Pancreas (tissue), 10 donors: ENCODE data around the gene NFX1. TPM values are rescaled to one million over a fixed set of nuclear protein-coding genes. Genes with fewer than 3 reads are reported as not detected.
A peak's percentile ranks its signal among the peaks of the same experiment; 100 is the strongest.
"Not testable (repeated sequence)": the region's sequence is repeated elsewhere in the genome, so short reads cannot be mapped to it uniquely, and the experiment has no call there.

Experiments used
- ATAC-seq, 4 donors: fragments of 200-7000 bp; cut with Tn5 transposase; one replicate each; pipeline versions ENCODE4 v1.8.0 to v1.9.1; 2020; ENCODE audit warnings: mild to moderate bottlenecking in 4 of 4, moderate library complexity in 4 of 4
- DNase-seq, 6 donors: peaks; one replicate each; pipeline ENCODE4 v3.0.0-alpha.2; 2020
- FAIRE-seq: peaks from 2 replicates; lab custom pipeline; 2012; peaks lifted over from hg19 to GRCh38; lab: Jason Lieb, UNC
- H3K27ac ChIP-seq, 4 donors: fragments of 200-600 bp; sonication (generic); 1 replicate in 3 of 4; 2 replicates in 1 of 4; pipeline versions ENCODE4 v1.5.0 to v1.8.0; 2020
- H3K27me3 ChIP-seq, 4 donors: fragments of 200-600 bp; one replicate each; pipeline ENCODE4 v1.8.0; 2021
- H3K36me3 ChIP-seq, 3 donors: fragments of 200-600 bp; sonication (generic) in 1 of 3; one replicate each; pipeline versions ENCODE4 v1.5.0 to v1.8.0; 2020 to 2021
- H3K4me1 ChIP-seq, 3 donors: fragments of 200-600 bp; one replicate each; pipeline ENCODE4 v1.8.0; 2021
- H3K4me3 ChIP-seq, 4 donors: fragments of 200-600 bp; sonication (generic) in 2 of 4; one replicate each; pipeline versions ENCODE4 v1.5.0 to v1.8.0; 2020 to 2021
- H3K9me3 ChIP-seq, 4 donors: fragments of 200-600 bp; one replicate each; pipeline ENCODE4 v1.8.0; 2021
- WGBS, 2 donors: extraction: QIAGEN DNeasy Blood & Tissue Kit; methylation state at CpG; one replicate each; pipeline ENCODE4 v1.1.7; 2013; 5-methylcytosine and 5-hydroxymethylcytosine counted together
- intact Hi-C, 3 donors: fragments of 100-400 bp; cut with DNase I; formaldehyde crosslinking; loops; one replicate each; pipeline versions ENCODE4 v1.11.1 to v1.14.2; 2022
- polyA plus RNA-seq, 2 donors: library from polyadenylated mRNA; stranded (reverse); fragments of 200-250 nt; gene quantifications; one replicate each; pipeline ENCODE4 v1.2.3, GENCODE V29; 2013
- total RNA-seq, 6 donors: library from RNA; stranded (reverse); fragmentation: NEBNext Ultra II Directional in 4 of 6; extraction: Animal tissue kit (Norgen Biotek cat#: 25700) in 4 of 6; gene quantifications; one replicate each; pipeline versions ENCODE4 v1.2.1 to v1.2.4, GENCODE V29; 2021 to 2023
- TF ChIP-seq, protein P1 (sequence below), 4 donors: fragments of 200-600 bp; sonication (generic) in 3 of 4; IDR thresholded peaks; one replicate each; pipeline versions ENCODE4 v1.5.0 to v1.8.0; 2021; ENCODE audit warnings: antibody characterized with exemption in 4 of 4
- donor health status: healthy with polysubstance abuse.
- donor health status: DM: no; HTN: no; CAD: no; lungs with moderate emphysema.
- donor health status: DM: no; HTN: no; CAD: no.
- donor health status: control.
- donor health status: control.
- donor health status: Bipolar disorder and iron deficiency.
- donor health status: DM: yes; HTN: yes; CAD: no.
- donor health status: DM: no; HTN: no; CAD: no.
- donor health status: DM: no; HTN: no; CAD: no.
- donor health status: DM: yes; HTN: yes; CAD: no.

The NFX1 gene
- total and polyA plus RNA-seq, 8 donors = 8.2 to 19.2 (median 16.5) TPM

DNA sequence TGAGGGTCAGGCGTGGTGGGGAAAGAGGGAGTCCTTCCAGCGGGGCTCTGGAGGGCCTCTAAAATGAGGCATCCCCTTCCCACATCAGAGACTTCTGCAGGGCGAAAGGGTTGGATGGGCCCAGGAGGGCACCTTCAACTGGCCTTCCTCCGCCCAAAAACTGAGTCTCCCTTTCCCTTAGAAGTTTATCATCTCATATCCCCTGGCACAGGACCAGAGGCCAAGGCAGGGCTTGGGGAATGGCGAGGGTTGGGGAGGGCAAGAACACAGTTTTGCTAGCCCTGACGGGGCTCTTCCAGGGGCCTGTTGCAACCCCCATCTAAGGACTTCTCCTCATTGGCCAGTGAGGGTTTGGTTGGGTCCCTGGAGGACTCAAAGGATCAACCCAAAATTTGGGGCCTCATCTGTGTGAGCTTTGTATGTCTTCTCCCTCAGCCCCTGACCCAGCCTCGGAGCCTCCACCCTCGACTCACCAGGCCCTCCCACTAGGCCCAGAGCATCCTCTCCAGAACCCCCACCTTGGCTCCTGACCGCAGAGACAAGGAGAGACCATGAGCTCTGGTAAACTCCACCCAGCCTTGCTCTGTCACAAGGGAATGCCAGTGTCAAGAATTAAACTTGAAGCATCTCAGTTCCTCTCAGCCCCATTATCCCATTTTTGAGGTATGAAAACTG is 87.9 kb downstream of the NFX1 start:
- FAIRE-seq (no peak), ATAC-seq (no peak), DNase-seq (peak in 1 of 6 donors; percentile 42)
- H3K4me1 ChIP-seq = no peaks in the 10 kb centered on the region
- no peak overlapping the region for H3K27ac ChIP-seq
- H3K27me3 ChIP-seq = no peaks in the 10 kb centered on the region
- no peaks in the 10 kb centered on the region for H3K9me3 ChIP-seq
- no peaks in the 10 kb centered on the region for H3K36me3 ChIP-seq
- TF ChIP-seq, protein P1, sequence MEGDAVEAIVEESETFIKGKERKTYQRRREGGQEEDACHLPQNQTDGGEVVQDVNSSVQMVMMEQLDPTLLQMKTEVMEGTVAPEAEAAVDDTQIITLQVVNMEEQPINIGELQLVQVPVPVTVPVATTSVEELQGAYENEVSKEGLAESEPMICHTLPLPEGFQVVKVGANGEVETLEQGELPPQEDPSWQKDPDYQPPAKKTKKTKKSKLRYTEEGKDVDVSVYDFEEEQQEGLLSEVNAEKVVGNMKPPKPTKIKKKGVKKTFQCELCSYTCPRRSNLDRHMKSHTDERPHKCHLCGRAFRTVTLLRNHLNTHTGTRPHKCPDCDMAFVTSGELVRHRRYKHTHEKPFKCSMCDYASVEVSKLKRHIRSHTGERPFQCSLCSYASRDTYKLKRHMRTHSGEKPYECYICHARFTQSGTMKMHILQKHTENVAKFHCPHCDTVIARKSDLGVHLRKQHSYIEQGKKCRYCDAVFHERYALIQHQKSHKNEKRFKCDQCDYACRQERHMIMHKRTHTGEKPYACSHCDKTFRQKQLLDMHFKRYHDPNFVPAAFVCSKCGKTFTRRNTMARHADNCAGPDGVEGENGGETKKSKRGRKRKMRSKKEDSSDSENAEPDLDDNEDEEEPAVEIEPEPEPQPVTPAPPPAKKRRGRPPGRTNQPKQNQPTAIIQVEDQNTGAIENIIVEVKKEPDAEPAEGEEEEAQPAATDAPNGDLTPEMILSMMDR (IDR thresholded peaks at IDR 0.05) = no peak
- H3K4me3 ChIP-seq = no peak overlapping the region
- intact Hi-C loops = loop anchor here in 1 of 3 donors (10.0 kb wide), 1 partner anchor 87 kb away; no protein-coding TSS in a partner anchor
- 81 to 84% methylated on average over 9 of the region's 9 CpGs for WGBS, 2 donors

DNA sequence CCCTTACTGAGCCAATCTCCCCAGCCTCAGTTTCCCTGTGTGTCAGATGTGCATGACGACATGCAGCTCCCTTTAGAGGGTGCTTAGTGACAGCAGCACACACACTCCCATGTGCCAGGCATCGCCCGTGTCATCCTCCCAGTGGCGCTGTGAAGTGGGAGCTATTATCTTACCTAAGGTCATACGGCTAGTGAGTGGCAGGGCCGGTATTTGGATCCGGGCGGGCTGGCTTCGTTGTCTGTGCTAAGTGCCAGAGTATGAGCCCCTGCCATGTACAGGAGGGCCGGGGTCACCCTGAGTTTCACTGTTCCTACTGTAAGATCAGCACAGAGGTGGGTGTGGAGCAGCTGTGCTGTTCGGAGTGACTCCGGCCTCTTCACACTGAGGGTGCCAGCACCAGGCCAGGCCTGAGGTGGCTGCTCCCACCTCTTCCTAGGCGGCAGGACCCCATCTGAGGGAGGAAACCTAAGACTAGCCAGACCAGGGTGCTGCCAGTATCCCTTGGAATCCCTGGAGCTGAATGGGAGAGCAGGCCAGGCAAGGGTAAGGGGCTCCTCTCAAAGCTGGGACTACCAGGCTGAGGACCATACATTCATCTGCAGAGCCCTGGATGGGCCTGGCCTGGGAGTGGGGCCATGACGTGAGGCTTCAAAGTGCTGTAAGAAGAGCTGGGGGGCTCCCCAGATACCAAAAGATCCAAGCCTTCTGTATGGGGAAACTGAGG is 89.5 kb downstream of the NFX1 start:
- TF ChIP-seq, protein P1 (IDR thresholded peaks at IDR 0.05) = no peak
- no peaks in the 10 kb centered on the region for H3K36me3 ChIP-seq
- H3K4me1 ChIP-seq = no peaks in the 10 kb centered on the region
- ATAC-seq (peak in 1 of 4 donors; percentile 9), FAIRE-seq (no peak), DNase-seq (peak in 1 of 6 donors; percentile 46)
- intact Hi-C loops = loop anchor here in 1 of 3 donors (10.0 kb wide), 1 partner anchor 85 kb away; no protein-coding TSS in a partner anchor
- WGBS, 2 donors = 78 to 90% methylated on average over 14 of the region's 14 CpGs
- no peak overlapping the region for H3K4me3 ChIP-seq
- no peaks in the 10 kb centered on the region for H3K9me3 ChIP-seq
- H3K27ac ChIP-seq = no peak overlapping the region
- H3K27me3 ChIP-seq = no peaks in the 10 kb centered on the region

DNA sequence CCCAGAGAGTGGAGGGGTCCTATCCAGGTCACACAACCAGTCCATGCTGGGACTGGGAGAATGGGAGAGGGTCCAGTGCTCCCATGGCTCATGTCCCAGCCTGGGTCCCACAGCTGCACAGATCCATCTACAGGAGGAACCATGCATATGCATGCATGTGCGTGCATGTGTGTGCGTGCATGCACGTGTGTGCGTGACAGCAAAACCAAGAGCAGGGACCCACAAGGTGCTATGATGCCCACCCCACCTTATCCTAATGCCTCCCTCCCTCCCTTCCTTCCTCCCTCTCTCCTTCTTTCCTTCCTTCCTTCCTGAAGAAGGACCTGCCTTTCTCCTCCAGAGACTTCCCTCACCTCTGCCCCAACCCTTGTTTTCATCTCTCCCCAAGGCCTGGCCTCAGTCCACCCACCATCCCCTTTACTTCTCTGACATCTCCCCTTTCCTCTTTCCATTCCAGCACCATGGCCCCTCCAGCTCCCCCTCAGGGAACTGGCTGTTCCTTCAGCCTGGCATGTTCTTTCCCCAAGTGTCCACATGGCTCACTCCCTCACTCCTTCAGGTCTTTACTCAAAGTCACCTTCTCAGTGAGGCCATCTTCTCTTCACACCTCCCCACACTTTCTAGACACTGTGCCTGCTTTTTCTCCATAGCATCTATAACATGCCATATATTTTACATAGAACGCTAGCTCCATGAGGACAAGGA is 90.2 kb downstream of the NFX1 start:
- H3K27ac ChIP-seq = no peak overlapping the region
- H3K9me3 ChIP-seq = no peaks in the 10 kb centered on the region
- TF ChIP-seq, protein P1 (IDR thresholded peaks at IDR 0.05) = no peak
- H3K4me3 ChIP-seq = no peak overlapping the region
- FAIRE-seq = no peak
- intact Hi-C loops = no loop called here
- H3K36me3 ChIP-seq = no peaks in the 10 kb centered on the region
- DNase-seq = peak in 1 of 6 donors; percentile 27
- no peaks in the 10 kb centered on the region for H3K27me3 ChIP-seq
- no peaks in the 10 kb centered on the region for H3K4me1 ChIP-seq
- WGBS, 2 donors = 84 to 92% methylated on average over 5 of the region's 5 CpGs
- no peak for ATAC-seq

DNA sequence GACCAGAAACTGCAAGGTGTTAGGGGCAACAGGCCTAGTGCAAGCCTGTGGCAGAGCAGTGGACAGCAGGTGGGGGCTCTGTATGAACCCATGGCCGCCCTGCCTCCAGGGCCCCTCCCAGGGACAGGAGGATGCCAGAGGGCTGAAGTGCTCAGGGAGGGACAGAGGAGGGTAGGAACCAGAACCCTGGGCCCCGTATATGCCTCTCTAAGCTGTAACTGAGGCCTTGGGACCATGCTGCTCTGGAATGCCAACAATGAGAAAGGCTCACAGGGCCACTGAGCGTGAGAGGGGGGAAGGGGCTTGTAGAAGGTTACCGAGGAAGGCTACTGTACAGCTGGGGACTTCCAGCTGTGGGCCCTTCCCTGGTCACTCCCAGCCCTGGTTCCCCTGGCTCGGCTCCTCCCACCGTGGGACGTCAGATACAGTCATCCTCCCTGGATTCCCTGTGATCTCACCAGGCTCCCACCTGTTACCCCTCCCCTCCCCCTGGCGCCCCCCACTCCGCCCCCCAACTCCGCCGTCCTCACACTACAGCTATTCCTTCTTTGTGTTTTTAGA is 91.0 kb downstream of the NFX1 start:
- FAIRE-seq (no peak), DNase-seq (peak in 1 of 6 donors; percentile 50), ATAC-seq (peak in 1 of 4 donors; percentile 50)
- Histone ChIP-seq H3K36me3 (no peaks in the 10 kb centered on the region), H3K9me3 (no peaks in the 10 kb centered on the region), H3K27me3 (no peaks in the 10 kb centered on the region), H3K27ac (no peak overlapping the region), H3K4me3 (no peak overlapping the region), H3K4me1 (no peaks in the 10 kb centered on the region)
- intact Hi-C loops = no loop called here
- TF ChIP-seq, protein P1 (IDR thresholded peaks at IDR 0.05) = no peak
- WGBS, 2 donors = 61 to 67% methylated on average over 11 of the region's 11 CpGs

DNA sequence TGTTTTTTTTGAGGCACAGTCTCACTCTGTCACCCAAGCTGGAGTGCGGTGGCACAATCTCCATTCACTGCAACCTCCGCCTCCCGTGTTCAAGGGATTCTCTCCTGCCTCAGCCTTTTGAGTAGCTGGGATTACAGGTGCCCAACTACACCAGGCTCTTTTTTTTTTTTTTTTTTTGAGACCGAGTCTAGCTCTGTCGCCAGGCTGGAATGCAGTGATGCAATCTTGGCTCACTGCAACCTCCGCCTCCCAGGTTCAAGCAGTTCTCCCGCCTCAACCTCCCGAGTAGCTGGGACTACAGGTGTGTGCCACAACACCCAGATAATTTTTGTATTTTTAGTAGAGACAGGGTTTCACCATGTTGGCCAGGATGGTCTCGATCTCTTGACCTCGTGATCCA is 92.1 kb downstream of the NFX1 start:
- ATAC-seq, FAIRE-seq, H3K36me3 ChIP-seq, intact Hi-C loops, H3K9me3 ChIP-seq, H3K27ac ChIP-seq, H3K27me3 ChIP-seq, H3K4me3 ChIP-seq, H3K4me1 ChIP-seq: not testable (repeated sequence)
- WGBS, 2 donors = 73 to 76% methylated on average over 10 of the region's 10 CpGs
- DNase-seq = peak in 1 of 6 donors; percentile 25

DNA sequence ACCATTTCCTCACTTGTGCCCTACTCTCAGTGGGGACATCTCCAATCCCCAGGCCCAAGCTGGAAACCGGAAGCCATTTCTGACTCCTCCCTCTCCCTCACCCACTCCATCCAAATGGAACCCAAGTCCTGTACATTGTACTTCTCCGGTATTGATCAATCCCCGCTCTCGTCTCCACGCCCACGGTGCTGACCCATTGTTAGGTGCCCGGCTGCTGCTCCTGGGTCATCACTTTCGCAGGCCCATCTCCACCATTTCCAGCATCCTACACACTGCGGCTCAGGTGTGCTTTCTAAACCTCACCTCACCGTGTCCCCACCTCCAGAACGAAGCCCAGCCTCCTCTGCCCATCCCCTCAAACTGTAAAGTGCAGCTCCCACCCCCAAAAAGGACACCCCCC is 93.1 kb downstream of the NFX1 start:
- ATAC-seq, H3K9me3 ChIP-seq, intact Hi-C loops, H3K36me3 ChIP-seq, H3K27me3 ChIP-seq, FAIRE-seq, H3K4me3 ChIP-seq, H3K27ac ChIP-seq, H3K4me1 ChIP-seq, DNase-seq: not testable (repeated sequence)
- WGBS, 2 donors = 89 to 91% methylated on average over 11 of the region's 11 CpGs

DNA sequence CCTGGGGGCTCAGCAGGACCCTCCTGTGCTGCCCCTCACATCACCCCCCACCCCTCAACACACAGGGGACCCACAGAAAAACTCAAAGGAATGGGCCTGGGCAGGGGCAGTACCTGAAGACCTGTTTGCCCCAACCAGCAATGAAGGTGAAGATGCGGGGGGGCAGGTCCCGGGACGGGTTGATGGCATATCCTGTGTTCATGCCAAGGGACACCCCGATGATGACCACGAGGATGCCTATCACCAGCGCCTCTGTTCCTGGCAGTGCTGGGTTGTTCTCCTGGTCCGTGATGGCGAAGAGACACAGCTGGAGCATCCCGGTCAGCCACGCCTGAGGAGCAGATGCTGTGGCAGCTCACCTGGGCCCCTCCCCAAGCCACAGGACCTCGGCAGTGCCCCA is 95.2 kb downstream of the NFX1 start:
- H3K36me3 ChIP-seq, H3K9me3 ChIP-seq, H3K4me3 ChIP-seq, H3K27me3 ChIP-seq, H3K27ac ChIP-seq, ATAC-seq, DNase-seq, intact Hi-C loops, FAIRE-seq, H3K4me1 ChIP-seq: not testable (repeated sequence)
- WGBS, 2 donors = 91 to 94% methylated on average over 11 of the region's 11 CpGs
